HEK293 (cell line): ENCODE measurements around the gene NFATC3.
"Not testable (repeated sequence)": the region's sequence is repeated elsewhere in the genome, so short reads cannot be mapped to it uniquely, and the experiment has no call there.

Experiments
- CTCF ChIA-PET: fragments of 350-600 bp; formaldehyde crosslinking; extraction: SDS; loops from one replicate; lab custom pipeline; 2021; ENCODE audit warnings: antibody characterized with exemption; lab: Yijun Ruan, JAX
- POLR2A ChIA-PET: fragments of 300-600 bp; formaldehyde crosslinking; extraction: SDS; loops from one replicate; lab custom pipeline; 2020; ENCODE audit warnings: antibody characterized with exemption, inconsistent platforms; lab: Yijun Ruan, JAX
- H3K27ac ChIP-seq: fragments of 200-500 bp; sonication (Bioruptor generic); 2 replicates; pipeline ENCODE4 v1.5.1; 2014; ENCODE audit warnings: low read depth, low read length, control low read depth, inconsistent platforms; ENCODE audit errors: extremely low read depth
- H3K36me3 ChIP-seq, 2 experiments: fragments of 200-500 bp in 1 of 2; sonication (Bioruptor generic) in 1 of 2; 1 replicate in 1 of 2; 2 replicates in 1 of 2; pipeline ENCODE4 v1.5.1; 2014 to 2017; ENCODE audit warnings: inconsistent platforms in 2 of 2, low read length in 2 of 2; ENCODE audit not compliant: control insufficient read depth in 2 of 2, insufficient read depth in 1 of 2
- H3K4me1 ChIP-seq: fragments of 200-500 bp; sonication (Bioruptor generic); 2 replicates; pipeline ENCODE4 v1.5.1; 2014; ENCODE audit warnings: mild to moderate bottlenecking, low read length, inconsistent platforms; ENCODE audit not compliant: control insufficient read depth, insufficient read depth
- H3K4me3 ChIP-seq: 2 replicates; pipeline ENCODE4 v1.5.1; 2011; ENCODE audit warnings: low read depth, mild to moderate bottlenecking, control low read depth, low read length, moderate library complexity
- H3K9me3 ChIP-seq: fragments of 200-500 bp; sonication (Bioruptor generic); 2 replicates; pipeline ENCODE4 v1.5.1; 2014; ENCODE audit warnings: low read depth, low read length, inconsistent platforms; ENCODE audit not compliant: control insufficient read depth, insufficient read depth
- EGR2 ChIP-seq: fragments of 450-650 bp; formaldehyde crosslinking; IDR thresholded peaks from 2 replicates; pipeline ENCODE4 v1.5.1; 2016; ENCODE audit warnings: low read depth, missing biosample characterization, missing genetic modification characterization
- MYNN ChIP-seq: fragments of 450-650 bp; formaldehyde crosslinking; IDR thresholded peaks from 2 replicates; pipeline ENCODE4 v1.5.1; 2016; ENCODE audit warnings: missing biosample characterization, missing genetic modification characterization, borderline replicate concordance
- PATZ1 ChIP-seq: fragments of 450-650 bp; formaldehyde crosslinking; IDR thresholded peaks from 2 replicates; pipeline ENCODE4 v1.5.1; 2016; ENCODE audit warnings: missing biosample characterization, missing genetic modification characterization
- PRDM2 ChIP-seq: fragments of 450-650 bp; formaldehyde crosslinking; IDR thresholded peaks from 2 replicates; pipeline ENCODE4 v1.5.1; 2016; ENCODE audit warnings: missing biosample characterization, missing genetic modification characterization, borderline replicate concordance
- PRDM4 ChIP-seq: fragments of 450-650 bp; formaldehyde crosslinking; IDR thresholded peaks from 2 replicates; pipeline ENCODE4 v1.5.1; 2017; ENCODE audit warnings: missing biosample characterization, missing genetic modification characterization
- SCRT2 ChIP-seq: fragments of 450-650 bp; formaldehyde crosslinking; IDR thresholded peaks from 2 replicates; pipeline ENCODE4 v1.5.1; 2016; ENCODE audit warnings: missing biosample characterization, missing genetic modification characterization
- ZBTB48 ChIP-seq: fragments of 450-650 bp; formaldehyde crosslinking; IDR thresholded peaks from 2 replicates; pipeline ENCODE4 v1.5.1; 2016; ENCODE audit warnings: missing biosample characterization, missing genetic modification characterization
- ZFHX2 ChIP-seq: fragments of 450-650 bp; formaldehyde crosslinking; conservative IDR thresholded peaks from 2 replicates; pipeline ENCODE4 v1.5.1; 2016; ENCODE audit warnings: missing biosample characterization, missing genetic modification characterization
- ZFP41 ChIP-seq: fragments of 450-650 bp; formaldehyde crosslinking; IDR thresholded peaks from 2 replicates; pipeline ENCODE4 v1.5.1; 2016; ENCODE audit warnings: missing biosample characterization, missing genetic modification characterization, borderline replicate concordance
- ZFP69B ChIP-seq: fragments of 450-650 bp; formaldehyde crosslinking; IDR thresholded peaks from 2 replicates; pipeline ENCODE4 v1.5.1; 2016; ENCODE audit warnings: missing biosample characterization, missing genetic modification characterization
- ZNF114 ChIP-seq: fragments of 450-650 bp; formaldehyde crosslinking; IDR thresholded peaks from 2 replicates; pipeline ENCODE4 v1.5.0; 2017; ENCODE audit warnings: missing biosample characterization, missing genetic modification characterization
- ZNF2 ChIP-seq: fragments of 450-650 bp; formaldehyde crosslinking; IDR thresholded peaks from 2 replicates; pipeline ENCODE4 v1.5.1; 2016; ENCODE audit warnings: missing biosample characterization, missing genetic modification characterization
- ZNF391 ChIP-seq: fragments of 450-650 bp; formaldehyde crosslinking; IDR thresholded peaks from 2 replicates; pipeline ENCODE4 v1.5.1; 2016; ENCODE audit warnings: low read depth, missing biosample characterization, missing genetic modification characterization, borderline replicate concordance
- ZNF639 ChIP-seq: fragments of 450-650 bp; formaldehyde crosslinking; IDR thresholded peaks from 2 replicates; pipeline ENCODE4 v1.5.1; 2016; ENCODE audit warnings: missing biosample characterization, missing genetic modification characterization
- ZNF830 ChIP-seq: fragments of 450-650 bp; IDR thresholded peaks from 2 replicates; pipeline ENCODE4 v1.5.0; 2018; ENCODE audit warnings: missing biosample characterization, missing genetic modification characterization, low read depth, mild to moderate bottlenecking, moderate library complexity
- ZNF837 ChIP-seq: fragments of 450-650 bp; formaldehyde crosslinking; IDR thresholded peaks from 2 replicates; pipeline ENCODE4 v1.5.1; 2016; ENCODE audit warnings: missing biosample characterization, missing genetic modification characterization

Gene NFATC3

GRCh38 chr16:68130520-68130919, 45.4 kb downstream of the NFATC3 start (continued):
- TF ChIP-seq PATZ1: no peak
- no peak for TF ChIP-seq ZFP41 (tag by site-specific recombination)
- TF ChIP-seq ZFP69B (tag by site-specific recombination): no peak
- TF ChIP-seq ZNF391 (tag by site-specific recombination): no peak
- TF ChIP-seq, all 188 proteins: peak for 0

- Histone ChIP-seq H3K9me3 (no peaks in the 10 kb centered on the region), H3K4me1 (no peaks in the 10 kb centered on the region), H3K36me3 (no peaks in the 10 kb centered on the region; a peak in 1 of 3 replicates)
- POLR2A ChIA-PET: interaction anchor here (0.6 kb wide), 1 partner anchor 60 kb away, joined by 3 read pairs; no protein-coding TSS in a partner anchor
- TF ChIP-seq ZBTB48 (tag by site-specific recombination) (no peak), ZNF639 (no peak), SCRT2 (no peak)
- TF ChIP-seq, all 188 proteins: peak for 0
- Histone ChIP-seq H3K4me3 (no peak overlapping the region), H3K27ac (no peak overlapping the region)
- CTCF ChIA-PET: interaction anchor here (0.5 to 0.7 kb wide), 2 partner anchors 39 to 286 kb away, joined by 3 to 5 read pairs; no protein-coding TSS in a partner anchor
Measured at GRCh38 chr16:68131813-68132706, 46.9 kb downstream of the NFATC3 start.

GRCh38 chr16:68133000-68133399, 47.8 kb downstream of the NFATC3 start:
- H3K9me3 ChIP-seq, H3K27ac ChIP-seq, H3K4me1 ChIP-seq, POLR2A ChIA-PET, H3K36me3 ChIP-seq, H3K4me3 ChIP-seq: not testable (repeated sequence)
- TF ChIP-seq ZFHX2: peak; percentile 25; the same call in 1 of the 2 replicates
- TF ChIP-seq EGR2 (tag by site-specific recombination): 0 out of 2 replicates have a peak, but pooled peaks have one; percentile 9
- CTCF ChIA-PET: interaction anchor here (0.5 kb wide), 1 partner anchor 285 kb away, joined by 5 read pairs; no protein-coding TSS in a partner anchor

- Histone ChIP-seq H3K4me3 (no peak overlapping the region), H3K27ac (no peak overlapping the region), H3K36me3 (no peaks in the 10 kb centered on the region; a peak in 1 of 3 replicates), H3K4me1 (no peaks in the 10 kb centered on the region), H3K9me3 (no peaks in the 10 kb centered on the region)
- ChIA-PET CTCF (interaction anchor here (0.7 kb wide), 1 partner anchor 1717 kb away, joined by 3 read pairs; no protein-coding TSS in a partner anchor), POLR2A (no interaction called here)
- TF ChIP-seq ZNF2 (no peak), PRDM2 (tag by site-specific recombination) (no peak), ZNF114 (tag by site-specific recombination) (no peak), MYNN (tag by site-specific recombination) (no peak), PRDM4 (tag by site-specific recombination) (no peak), ZNF837 (no peak), ZNF830 (tag by site-specific recombination) (no peak)
Measured at GRCh38 chr16:68134644-68135043, 49.5 kb downstream of the NFATC3 start.
